HG03571 (cell line): ENCODE data around the gene PLEKHF1.
"Not testable (repeated sequence)": the region's sequence is repeated elsewhere in the genome, so short reads cannot be mapped to it uniquely, and the experiment has no call there.

Experiments
- ATAC-seq: cut with Tn5 transposase; IDR thresholded peaks from one replicate; pipeline ENCODE4 v1.9.1; 2021; ENCODE audit not compliant: unreplicated experiment

The PLEKHF1 gene

GRCh38 chr19:29697523-29698261 lies 32.4 kb downstream of the PLEKHF1 start:
- ATAC-seq, result no peak

GRCh38 chr19:29699861-29700260 lies 34.6 kb downstream of the PLEKHF1 start:
- no peak for ATAC-seq

- no peak for ATAC-seq
These were observed 35.2 kb downstream of the PLEKHF1 start for GRCh38 chr19:29700498-29700897.

- ATAC-seq, result no peak
These were observed 37.1 kb downstream of the PLEKHF1 start for GRCh38 chr19:29702161-29702962.

GRCh38 chr19:29702963-29703320 lies 37.7 kb downstream of the PLEKHF1 start:
- ATAC-seq, result no peak

- no peak for ATAC-seq
These were observed 39.6 kb downstream of the PLEKHF1 start for GRCh38 chr19:29704562-29705558.

GRCh38 chr19:29705706-29706105 lies 40.4 kb downstream of the PLEKHF1 start:
- no peak for ATAC-seq

GRCh38 chr19:29706635-29707034 lies 41.4 kb downstream of the PLEKHF1 start:
- no peak for ATAC-seq

GRCh38 chr19:29708554-29709439 lies 43.5 kb downstream of the PLEKHF1 start:
- no peak for ATAC-seq

- not testable (repeated sequence) for ATAC-seq
These were observed 44.2 kb downstream of the PLEKHF1 start for GRCh38 chr19:29709440-29709798.

- no peak for ATAC-seq
These were observed 46.4 kb downstream of the PLEKHF1 start for GRCh38 chr19:29711584-29712132.

GRCh38 chr19:29712744-29713516 lies 47.7 kb downstream of the PLEKHF1 start:
- ATAC-seq, result no peak

- peak; percentile 3 for ATAC-seq
These were observed 49.2 kb downstream of the PLEKHF1 start for GRCh38 chr19:29714371-29714952.

GRCh38 chr19:29714953-29715700 lies 49.9 kb downstream of the PLEKHF1 start, which contains the start of gene C19orf12:
TSS of gene C19orf12 (minus strand) at chr19:29715261. CDS start at chr19:29708413, 6,848 bp downstream.
- peak; percentile 55 for ATAC-seq

- ATAC-seq, result peak; percentile 5
These were observed 50.7 kb downstream of the PLEKHF1 start for GRCh38 chr19:29715701-29716581.

GRCh38 chr19:29717051-29717450 lies 51.8 kb downstream of the PLEKHF1 start:
- no peak for ATAC-seq

GRCh38 chr19:29724102-29724641 lies 58.9 kb downstream of the PLEKHF1 start:
- no peak for ATAC-seq
